Activated CD8-positive, alpha-beta T cell treated with anti-CD3 and anti-CD28 coated beads for 36 hours (primary cell): ENCODE data around the gene HIRIP3. TPM values are rescaled to one million over a fixed set of nuclear protein-coding genes. Genes with fewer than 3 reads are reported as not detected.

Experiments used
- ATAC-seq: fragments of 200-7000 bp; cut with Tn5 transposase; one replicate; pipeline ENCODE4 v1.10.0; 2021; ENCODE audit warnings: mild to moderate bottlenecking, moderate library complexity
- CTCF ChIA-PET: fragments of 350-600 bp; sonication (Branson Sonifier 250); formaldehyde crosslinking; loops from one replicate; lab custom pipeline; 2021; ENCODE audit warnings: antibody characterized with exemption; lab: Charles Lee
- POLR2A ChIA-PET: fragments of 350-600 bp; sonication (Branson Sonifier 250); formaldehyde crosslinking; loops from one replicate; lab custom pipeline; 2021; ENCODE audit warnings: antibody characterized with exemption; lab: Charles Lee
- DNase-seq: peaks from one replicate; pipeline ENCODE4 v3.0.0-alpha.2; 2020
- H3K27ac Mint-ChIP-seq: one replicate; pipeline ENCODE4 v1.8.0; 2021; ENCODE audit warnings: mild to moderate bottlenecking, mixed read lengths
- H3K27me3 Mint-ChIP-seq: one replicate; pipeline ENCODE4 v1.8.0; 2021; ENCODE audit warnings: mixed read lengths
- H3K36me3 Mint-ChIP-seq: one replicate; pipeline ENCODE4 v1.8.0; 2021; ENCODE audit warnings: low read depth, mixed read lengths
- H3K4me1 Mint-ChIP-seq: one replicate; pipeline ENCODE4 v1.8.0; 2021; ENCODE audit warnings: low read depth, mixed read lengths
- H3K4me3 Mint-ChIP-seq: one replicate; pipeline ENCODE4 v1.8.0; 2021; ENCODE audit warnings: mild to moderate bottlenecking, moderate library complexity, mixed read lengths
- H3K9me3 Mint-ChIP-seq: one replicate; pipeline ENCODE4 v1.8.0; 2021; ENCODE audit warnings: mixed read lengths
- intact Hi-C: fragments of 100-400 bp; cut with micrococcal nuclease; formaldehyde crosslinking; loops from one replicate; pipeline ENCODE4 v1.10.0; 2022
- total RNA-seq, 2 experiments: library from RNA; stranded (reverse); gene quantifications; one replicate each; pipeline ENCODE4 v1.2.3, GENCODE V29; 2021
- TF ChIP-seq, protein P1 (sequence below): fragments of 200-600 bp; IDR thresholded peaks from one replicate; pipeline ENCODE4 v1.8.0; 2022; ENCODE audit warnings: antibody characterized with exemption, mild to moderate bottlenecking

HIRIP3 gene
- total RNA-seq, 2 experiments from 2014 or later, result 35.2 to 36.4 TPM

- H3K27me3 Mint-ChIP-seq, result peaks cover 45% of the 10 kb centered on the region
- intact Hi-C loops, result loop anchor here (10.0 kb wide), 1 partner anchor 324 kb away; no protein-coding TSS in a partner anchor
- no peaks in the 10 kb centered on the region for H3K36me3 Mint-ChIP-seq
- CTCF ChIA-PET, result interaction anchor here (0.6 kb wide), 1 partner anchor 328 kb away, joined by 3 read pairs; no protein-coding TSS in a partner anchor
- H3K4me3 Mint-ChIP-seq, result no peak overlapping the region
- ATAC-seq, result no peak
- no peaks in the 10 kb centered on the region for H3K9me3 Mint-ChIP-seq
- DNase-seq, result peak; percentile 53
- H3K27ac Mint-ChIP-seq, result no peak overlapping the region
- no peaks in the 10 kb centered on the region for H3K4me1 Mint-ChIP-seq
- POLR2A ChIA-PET, result interaction anchor here (0.9 kb wide), 1 partner anchor 220 kb away, joined by 3 read pairs; no protein-coding TSS in a partner anchor
- TF ChIP-seq, protein P1, sequence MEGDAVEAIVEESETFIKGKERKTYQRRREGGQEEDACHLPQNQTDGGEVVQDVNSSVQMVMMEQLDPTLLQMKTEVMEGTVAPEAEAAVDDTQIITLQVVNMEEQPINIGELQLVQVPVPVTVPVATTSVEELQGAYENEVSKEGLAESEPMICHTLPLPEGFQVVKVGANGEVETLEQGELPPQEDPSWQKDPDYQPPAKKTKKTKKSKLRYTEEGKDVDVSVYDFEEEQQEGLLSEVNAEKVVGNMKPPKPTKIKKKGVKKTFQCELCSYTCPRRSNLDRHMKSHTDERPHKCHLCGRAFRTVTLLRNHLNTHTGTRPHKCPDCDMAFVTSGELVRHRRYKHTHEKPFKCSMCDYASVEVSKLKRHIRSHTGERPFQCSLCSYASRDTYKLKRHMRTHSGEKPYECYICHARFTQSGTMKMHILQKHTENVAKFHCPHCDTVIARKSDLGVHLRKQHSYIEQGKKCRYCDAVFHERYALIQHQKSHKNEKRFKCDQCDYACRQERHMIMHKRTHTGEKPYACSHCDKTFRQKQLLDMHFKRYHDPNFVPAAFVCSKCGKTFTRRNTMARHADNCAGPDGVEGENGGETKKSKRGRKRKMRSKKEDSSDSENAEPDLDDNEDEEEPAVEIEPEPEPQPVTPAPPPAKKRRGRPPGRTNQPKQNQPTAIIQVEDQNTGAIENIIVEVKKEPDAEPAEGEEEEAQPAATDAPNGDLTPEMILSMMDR, result no peak
Measured at GRCh38 chr16:30028438-30029076, 33.1 kb upstream of the HIRIP3 start.

GRCh38 chr16:30027588-30028437 is 32.4 kb upstream of the HIRIP3 start:
- intact Hi-C loops, result loop anchor here (10.0 kb wide), 1 partner anchor 323 kb away; no protein-coding TSS in a partner anchor
- ChIA-PET CTCF (no interaction called here), POLR2A (interaction anchor here (0.9 kb wide), 1 partner anchor 219 kb away, joined by 3 read pairs; no protein-coding TSS in a partner anchor)
- Mint-ChIP-seq H3K4me1 (no peaks in the 10 kb centered on the region), H3K27me3 (peaks cover 45% of the 10 kb centered on the region), H3K9me3 (no peaks in the 10 kb centered on the region), H3K4me3 (no peak overlapping the region), H3K36me3 (no peaks in the 10 kb centered on the region), H3K27ac (no peak overlapping the region)
- ATAC-seq (no peak), DNase-seq (no peak)
- TF ChIP-seq, protein P1, result no peak

- DNase-seq (no peak), ATAC-seq (no peak)
- ChIA-PET POLR2A (no interaction called here), CTCF (no interaction called here)
- Mint-ChIP-seq H3K27ac (no peak overlapping the region), H3K4me1 (no peaks in the 10 kb centered on the region), H3K36me3 (no peaks in the 10 kb centered on the region), H3K9me3 (no peaks in the 10 kb centered on the region), H3K4me3 (no peak overlapping the region), H3K27me3 (peaks cover 35% of the 10 kb centered on the region)
- intact Hi-C loops, result loop anchor here (10.0 kb wide), 1 partner anchor 322 kb away; no protein-coding TSS in a partner anchor
- TF ChIP-seq, protein P1, result no peak
Measured at GRCh38 chr16:30026449-30026848, 31.0 kb upstream of the HIRIP3 start.

GRCh38 chr16:30025574-30025973 is 30.2 kb upstream of the HIRIP3 start:
- Mint-ChIP-seq H3K4me3 (no peak overlapping the region), H3K4me1 (peaks cover 6% of the 10 kb centered on the region), H3K9me3 (no peaks in the 10 kb centered on the region), H3K27me3 (peaks cover 34% of the 10 kb centered on the region), H3K36me3 (no peaks in the 10 kb centered on the region), H3K27ac (no peak overlapping the region)
- intact Hi-C loops, result loop anchor here (10.0 kb wide), 1 partner anchor 321 kb away; no protein-coding TSS in a partner anchor
- ChIA-PET POLR2A (no interaction called here), CTCF (no interaction called here)
- TF ChIP-seq, protein P1, result no peak
- ATAC-seq (no peak), DNase-seq (no peak)
